ENCODE data around the gene CRKL. TPM values are rescaled to one million over a fixed set of nuclear protein-coding genes. Genes with fewer than 3 reads are reported as not detected.

The CRKL gene, protein sequence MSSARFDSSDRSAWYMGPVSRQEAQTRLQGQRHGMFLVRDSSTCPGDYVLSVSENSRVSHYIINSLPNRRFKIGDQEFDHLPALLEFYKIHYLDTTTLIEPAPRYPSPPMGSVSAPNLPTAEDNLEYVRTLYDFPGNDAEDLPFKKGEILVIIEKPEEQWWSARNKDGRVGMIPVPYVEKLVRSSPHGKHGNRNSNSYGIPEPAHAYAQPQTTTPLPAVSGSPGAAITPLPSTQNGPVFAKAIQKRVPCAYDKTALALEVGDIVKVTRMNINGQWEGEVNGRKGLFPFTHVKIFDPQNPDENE
- polyA plus RNA-seq (2013, experiment 1 of 4), result 87.1 TPM
- 94.2 TPM for polyA plus RNA-seq (2013, experiment 2 of 4)
- polyA plus RNA-seq (2013, experiment 3 of 4), result 52.8 TPM
- 57.3 TPM for polyA plus RNA-seq (2013, experiment 4 of 4)

- Histone ChIP-seq H3K4me1 (ENCODE audit: control insufficient read depth, insufficient read depth, low read length) (peaks cover 5% of the 10 kb centered on the region), H3K36me3 (ENCODE audit: control insufficient read depth, insufficient read depth, low read length) (no peaks in the 10 kb centered on the region), H3K9me3 (ENCODE audit: control insufficient read depth, low read length) (no peaks in the 10 kb centered on the region), H3K27ac (ENCODE audit: insufficient read depth, low read depth, low read length, poor library complexity, severe bottlenecking) (peak within 1 kb of the TSS; percentile 83), H3K4me3 (ENCODE audit: insufficient read depth, low read depth, low read length) (peak within 1 kb of the TSS; percentile 77), H3K27me3 (ENCODE audit: control insufficient read depth, insufficient read depth, low read length, poor library complexity, severe bottlenecking) (no peaks in the 10 kb centered on the region)
- WGBS, 2 experiments, result 0% methylated on average over 92 of the region's 92 CpGs
These were observed at the start of gene CRKL for GRCh38 chr22:20916916-20917810. Gene CRKL (plus strand): TSS chr22:20917407. CDS start chr22:20917935, 528 bp downstream.

DNA sequence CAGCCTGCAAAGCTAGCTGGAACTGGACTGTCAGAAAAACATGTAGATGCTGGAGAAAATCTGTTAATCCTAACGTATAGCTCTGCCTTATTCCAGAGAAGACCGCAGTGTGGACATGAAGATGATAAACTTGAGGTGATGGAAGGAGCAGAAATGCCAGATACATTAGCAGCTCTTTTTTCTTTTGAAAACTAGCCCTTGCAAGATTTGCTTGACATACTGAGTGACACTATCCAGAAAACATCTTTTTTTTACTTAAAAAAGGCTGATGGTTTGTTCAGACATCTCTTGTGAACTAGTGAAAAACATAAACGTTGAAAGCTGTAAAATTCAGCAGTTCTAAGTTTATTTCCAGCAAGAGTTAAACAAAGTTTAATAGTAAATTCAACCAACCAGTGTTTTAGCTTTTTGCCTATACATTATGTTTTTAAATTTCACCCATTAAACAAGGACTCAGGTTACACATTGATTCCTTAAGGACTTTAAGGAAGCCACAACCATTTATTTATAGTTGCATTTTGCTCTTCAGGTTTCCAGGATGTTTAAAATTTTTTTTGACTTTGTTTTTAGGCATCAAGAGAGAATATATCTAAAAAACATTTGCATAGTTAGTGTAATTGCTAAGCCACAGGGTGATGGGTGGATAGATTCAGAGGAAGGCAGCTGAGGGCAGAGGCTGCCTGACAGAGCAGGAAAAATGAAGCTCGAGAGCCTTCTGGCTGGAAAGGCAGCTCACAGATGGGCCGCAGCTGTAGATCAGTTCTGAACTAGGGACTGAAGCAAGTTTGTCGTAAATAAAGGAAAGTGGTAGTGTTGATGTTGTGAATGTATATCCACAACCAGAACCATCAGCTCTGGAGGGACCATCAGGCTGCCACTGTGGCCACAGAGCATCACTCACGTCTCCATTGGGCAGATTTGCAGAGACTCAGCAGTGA, 48.9 kb upstream of the CRKL start:
- no peaks in the 10 kb centered on the region for H3K36me3 ChIP-seq (ENCODE audit: control insufficient read depth, insufficient read depth, low read length)
- no peaks in the 10 kb centered on the region for H3K27me3 ChIP-seq (ENCODE audit: control insufficient read depth, insufficient read depth, low read length, poor library complexity, severe bottlenecking)
- H3K4me3 ChIP-seq (ENCODE audit: insufficient read depth, low read depth, low read length), result no peak overlapping the region
- H3K27ac ChIP-seq (ENCODE audit: insufficient read depth, low read depth, low read length, poor library complexity, severe bottlenecking), result no peak overlapping the region
- no peaks in the 10 kb centered on the region for H3K9me3 ChIP-seq (ENCODE audit: control insufficient read depth, low read length)
- H3K4me1 ChIP-seq (ENCODE audit: control insufficient read depth, insufficient read depth, low read length), result no peaks in the 10 kb centered on the region
- WGBS, 2 experiments, result 92 to 96% methylated on average over 7 of the region's 7 CpGs

DNA sequence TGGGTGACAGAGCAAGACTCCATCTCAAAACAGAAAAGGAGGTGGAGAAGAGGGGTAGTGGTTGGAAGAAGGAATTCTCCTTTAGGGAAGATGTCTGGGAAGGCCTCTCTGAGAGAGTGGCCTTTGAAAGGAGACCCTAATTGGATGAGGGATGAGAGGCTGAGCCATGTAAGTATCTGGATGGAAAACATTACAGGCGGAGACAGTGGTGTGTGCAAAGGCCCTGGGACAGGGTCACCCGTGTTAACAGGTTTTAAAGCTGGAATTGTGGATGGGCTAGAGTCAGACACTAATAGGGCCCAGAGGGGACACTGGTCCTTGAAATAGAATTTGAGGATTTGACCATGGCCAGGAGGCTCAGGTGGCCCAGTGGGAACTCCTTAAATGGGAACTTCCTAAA, 48.0 kb upstream of the CRKL start:
- H3K4me1 ChIP-seq (ENCODE audit: control insufficient read depth, insufficient read depth, low read length), result no peaks in the 10 kb centered on the region

GRCh38 chr22:20873214-20873613, 44.0 kb upstream of the CRKL start:
- no peaks in the 10 kb centered on the region for H3K36me3 ChIP-seq (ENCODE audit: control insufficient read depth, insufficient read depth, low read length)
- H3K27ac ChIP-seq (ENCODE audit: insufficient read depth, low read depth, low read length, poor library complexity, severe bottlenecking), result no peak overlapping the region
- H3K9me3 ChIP-seq (ENCODE audit: control insufficient read depth, low read length), result no peaks in the 10 kb centered on the region
- H3K4me1 ChIP-seq (ENCODE audit: control insufficient read depth, insufficient read depth, low read length), result no peaks in the 10 kb centered on the region
- WGBS, 2 experiments, result 91 to 95% methylated on average over 3 of the region's 3 CpGs
- no peak overlapping the region for H3K4me3 ChIP-seq (ENCODE audit: insufficient read depth, low read depth, low read length)
- H3K27me3 ChIP-seq (ENCODE audit: control insufficient read depth, insufficient read depth, low read length, poor library complexity, severe bottlenecking), result no peaks in the 10 kb centered on the region

More for the DNA sequence above, 48.0 kb upstream of the CRKL start:
- 96 to 97% methylated on average over 2 of the region's 2 CpGs for WGBS, 2 experiments
- no peaks in the 10 kb centered on the region for H3K36me3 ChIP-seq (ENCODE audit: control insufficient read depth, insufficient read depth, low read length)
- no peak overlapping the region for H3K4me3 ChIP-seq (ENCODE audit: insufficient read depth, low read depth, low read length)
- no peaks in the 10 kb centered on the region for H3K27me3 ChIP-seq (ENCODE audit: control insufficient read depth, insufficient read depth, low read length, poor library complexity, severe bottlenecking)
- no peaks in the 10 kb centered on the region for H3K9me3 ChIP-seq (ENCODE audit: control insufficient read depth, low read length)
- no peak overlapping the region for H3K27ac ChIP-seq (ENCODE audit: insufficient read depth, low read depth, low read length, poor library complexity, severe bottlenecking)

GRCh38 chr22:20875296-20875695, 41.9 kb upstream of the CRKL start:
- 90 to 95% methylated on average over 1 of the region's 1 CpG for WGBS, 2 experiments
- Histone ChIP-seq H3K4me3 (ENCODE audit: insufficient read depth, low read depth, low read length) (no peak overlapping the region), H3K36me3 (ENCODE audit: control insufficient read depth, insufficient read depth, low read length) (no peaks in the 10 kb centered on the region), H3K27me3 (ENCODE audit: control insufficient read depth, insufficient read depth, low read length, poor library complexity, severe bottlenecking) (no peaks in the 10 kb centered on the region), H3K9me3 (ENCODE audit: control insufficient read depth, low read length) (no peaks in the 10 kb centered on the region), H3K4me1 (ENCODE audit: control insufficient read depth, insufficient read depth, low read length) (no peaks in the 10 kb centered on the region), H3K27ac (ENCODE audit: insufficient read depth, low read depth, low read length, poor library complexity, severe bottlenecking) (no peak overlapping the region)

DNA sequence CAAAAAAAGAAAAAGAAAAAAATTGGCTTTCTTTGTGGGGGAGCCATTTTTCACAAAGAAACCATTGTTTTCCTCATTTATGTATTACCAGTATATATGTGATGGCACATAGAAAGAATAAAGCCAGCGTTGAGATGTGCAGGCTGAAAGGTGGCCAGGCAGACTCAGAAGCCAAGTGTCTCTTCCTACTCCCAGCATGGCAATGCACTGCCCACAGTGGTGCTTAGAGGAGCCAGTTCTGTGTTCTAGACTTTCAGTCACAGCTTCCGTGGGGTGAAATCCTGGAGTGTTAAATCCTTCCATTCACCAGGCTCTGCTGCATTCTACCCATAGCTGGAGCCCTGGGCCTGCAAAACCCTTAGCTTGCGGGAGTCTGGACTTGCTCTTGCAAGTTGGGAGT, 39.5 kb upstream of the CRKL start:
- Histone ChIP-seq H3K27me3 (ENCODE audit: control insufficient read depth, insufficient read depth, low read length, poor library complexity, severe bottlenecking) (no peaks in the 10 kb centered on the region), H3K36me3 (ENCODE audit: control insufficient read depth, insufficient read depth, low read length) (no peaks in the 10 kb centered on the region), H3K4me1 (ENCODE audit: control insufficient read depth, insufficient read depth, low read length) (no peaks in the 10 kb centered on the region), H3K27ac (ENCODE audit: insufficient read depth, low read depth, low read length, poor library complexity, severe bottlenecking) (no peak overlapping the region), H3K9me3 (ENCODE audit: control insufficient read depth, low read length) (no peaks in the 10 kb centered on the region), H3K4me3 (ENCODE audit: insufficient read depth, low read depth, low read length) (no peak overlapping the region)
- WGBS, 2 experiments, result 95 to 97% methylated on average over 3 of the region's 3 CpGs

GRCh38 chr22:20881231-20881630, 36.0 kb upstream of the CRKL start:
- H3K4me1 ChIP-seq (ENCODE audit: control insufficient read depth, insufficient read depth, low read length), result no peaks in the 10 kb centered on the region
- no peak overlapping the region for H3K27ac ChIP-seq (ENCODE audit: insufficient read depth, low read depth, low read length, poor library complexity, severe bottlenecking)
- H3K4me3 ChIP-seq (ENCODE audit: insufficient read depth, low read depth, low read length), result no peak overlapping the region
- no peaks in the 10 kb centered on the region for H3K27me3 ChIP-seq (ENCODE audit: control insufficient read depth, insufficient read depth, low read length, poor library complexity, severe bottlenecking)
- WGBS, 2 experiments, result 87 to 88% methylated on average over 5 of the region's 5 CpGs
- H3K9me3 ChIP-seq (ENCODE audit: control insufficient read depth, low read length), result no peaks in the 10 kb centered on the region
- H3K36me3 ChIP-seq (ENCODE audit: control insufficient read depth, insufficient read depth, low read length), result peaks cover 7% of the 10 kb centered on the region

DNA sequence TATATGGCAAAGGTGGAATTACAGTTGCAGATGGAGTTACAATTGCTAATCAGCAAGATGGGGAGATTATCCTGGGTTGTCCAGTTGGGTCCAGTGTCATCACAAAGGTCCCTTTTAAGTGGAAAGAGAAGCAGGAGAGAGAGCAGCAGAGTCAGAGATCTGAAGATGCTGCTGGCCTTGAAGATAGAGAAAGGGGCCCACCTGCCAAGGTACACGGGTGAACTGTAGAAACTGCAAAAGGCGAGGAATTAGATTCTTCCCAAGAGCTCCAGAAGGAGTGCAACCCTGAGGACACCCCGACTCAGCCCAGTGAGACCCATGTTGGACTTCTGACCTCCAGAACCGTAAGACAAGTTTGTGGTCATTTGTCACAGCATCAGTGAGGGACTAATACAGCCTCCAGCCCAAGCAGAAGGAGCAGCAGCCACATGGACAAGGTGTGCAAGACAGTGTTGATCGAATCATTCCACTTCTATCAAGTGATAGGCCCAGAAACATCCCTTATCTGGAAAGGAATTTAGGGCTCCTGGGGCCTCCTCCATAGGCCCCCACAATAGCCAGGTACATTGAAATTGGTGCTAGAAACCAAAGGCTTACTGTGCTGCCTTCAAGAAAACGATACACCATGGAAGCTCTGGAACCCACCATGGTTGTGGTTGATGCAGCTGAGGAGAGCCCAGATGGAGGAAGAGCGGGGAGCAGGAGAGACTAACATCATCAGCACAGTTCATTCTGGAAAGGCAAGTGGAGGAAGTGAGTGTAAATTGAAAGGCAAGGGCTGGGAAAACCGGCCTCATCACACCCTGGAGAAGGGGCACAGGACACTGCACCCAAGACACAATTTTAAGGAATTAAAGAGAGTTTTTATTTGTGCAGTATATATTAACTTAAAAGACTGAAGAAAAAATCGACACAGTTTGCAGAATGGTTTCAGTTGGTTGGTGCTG, 35.1 kb upstream of the CRKL start:
- H3K27me3 ChIP-seq (ENCODE audit: control insufficient read depth, insufficient read depth, low read length, poor library complexity, severe bottlenecking), result no peaks in the 10 kb centered on the region
- no peak overlapping the region for H3K27ac ChIP-seq (ENCODE audit: insufficient read depth, low read depth, low read length, poor library complexity, severe bottlenecking)
- peaks cover 7% of the 10 kb centered on the region for H3K36me3 ChIP-seq (ENCODE audit: control insufficient read depth, insufficient read depth, low read length)
- 93 to 94% methylated on average over 9 of the region's 9 CpGs for WGBS, 2 experiments
- no peak overlapping the region for H3K4me3 ChIP-seq (ENCODE audit: insufficient read depth, low read depth, low read length)
- H3K9me3 ChIP-seq (ENCODE audit: control insufficient read depth, low read length), result no peaks in the 10 kb centered on the region
- no peaks in the 10 kb centered on the region for H3K4me1 ChIP-seq (ENCODE audit: control insufficient read depth, insufficient read depth, low read length)

GRCh38 chr22:20882855-20883254, 34.4 kb upstream of the CRKL start:
- Histone ChIP-seq H3K4me1 (ENCODE audit: control insufficient read depth, insufficient read depth, low read length) (no peaks in the 10 kb centered on the region), H3K4me3 (ENCODE audit: insufficient read depth, low read depth, low read length) (no peak overlapping the region), H3K9me3 (ENCODE audit: control insufficient read depth, low read length) (no peaks in the 10 kb centered on the region), H3K36me3 (ENCODE audit: control insufficient read depth, insufficient read depth, low read length) (peaks cover 7% of the 10 kb centered on the region), H3K27me3 (ENCODE audit: control insufficient read depth, insufficient read depth, low read length, poor library complexity, severe bottlenecking) (no peaks in the 10 kb centered on the region), H3K27ac (ENCODE audit: insufficient read depth, low read depth, low read length, poor library complexity, severe bottlenecking) (no peak overlapping the region)
- 96 to 98% methylated on average over 4 to 5 of the region's 6 CpGs for WGBS, 2 experiments

Data from ectodermal cell (in vitro differentiated cells).